GM19043 (cell line): ENCODE data around the gene FGFRL1.
"Not testable (repeated sequence)": the region's sequence is repeated elsewhere in the genome, so short reads cannot be mapped to it uniquely, and the experiment has no call there.

Experiments used
- ATAC-seq: cut with Tn5 transposase; IDR thresholded peaks from one replicate; pipeline ENCODE4 v1.9.1; 2021; ENCODE audit warnings: low read depth; ENCODE audit not compliant: unreplicated experiment

FGFRL1 gene

DNA sequence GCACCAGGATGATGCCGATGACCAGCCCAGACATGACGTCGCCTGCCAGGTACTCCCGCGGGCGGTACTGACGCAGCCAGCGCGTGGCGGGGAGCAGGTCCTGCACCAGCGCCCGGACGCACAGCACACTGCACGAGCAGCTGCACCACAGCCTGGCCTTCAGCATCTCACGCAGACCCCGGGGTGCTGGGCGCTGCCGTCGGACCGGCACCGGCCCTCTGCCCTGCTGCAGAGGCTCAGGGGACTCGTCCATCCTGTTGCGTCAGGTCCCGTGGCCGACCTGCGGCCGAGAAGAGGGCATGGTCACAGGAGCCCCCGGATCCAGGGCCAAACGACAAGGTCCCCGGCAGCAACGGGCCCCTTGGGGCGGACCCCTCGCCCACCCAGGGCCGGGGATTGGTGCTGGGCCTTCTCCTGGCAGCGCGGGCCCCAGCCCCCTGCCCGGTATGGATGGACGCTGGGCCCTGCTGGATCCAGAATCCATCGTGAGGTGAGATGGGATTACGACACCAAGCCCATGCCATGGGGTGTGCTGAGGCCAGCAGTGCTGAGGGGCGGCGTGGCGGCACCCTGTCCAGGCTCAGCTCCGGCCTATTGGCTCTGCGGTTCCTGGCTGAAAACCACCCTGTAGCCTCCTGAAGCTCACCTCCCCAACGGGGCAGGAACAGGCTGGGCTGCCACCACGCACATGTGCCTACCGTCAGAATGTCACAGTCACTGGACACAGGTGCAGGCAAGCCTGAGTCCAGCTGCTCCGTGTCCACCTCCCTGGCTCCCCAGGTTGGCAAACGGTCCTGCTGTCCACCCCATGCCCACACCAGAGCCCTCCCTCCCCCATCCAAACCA lies 19.8 kb upstream of the FGFRL1 start:
- ATAC-seq: no peak

DNA sequence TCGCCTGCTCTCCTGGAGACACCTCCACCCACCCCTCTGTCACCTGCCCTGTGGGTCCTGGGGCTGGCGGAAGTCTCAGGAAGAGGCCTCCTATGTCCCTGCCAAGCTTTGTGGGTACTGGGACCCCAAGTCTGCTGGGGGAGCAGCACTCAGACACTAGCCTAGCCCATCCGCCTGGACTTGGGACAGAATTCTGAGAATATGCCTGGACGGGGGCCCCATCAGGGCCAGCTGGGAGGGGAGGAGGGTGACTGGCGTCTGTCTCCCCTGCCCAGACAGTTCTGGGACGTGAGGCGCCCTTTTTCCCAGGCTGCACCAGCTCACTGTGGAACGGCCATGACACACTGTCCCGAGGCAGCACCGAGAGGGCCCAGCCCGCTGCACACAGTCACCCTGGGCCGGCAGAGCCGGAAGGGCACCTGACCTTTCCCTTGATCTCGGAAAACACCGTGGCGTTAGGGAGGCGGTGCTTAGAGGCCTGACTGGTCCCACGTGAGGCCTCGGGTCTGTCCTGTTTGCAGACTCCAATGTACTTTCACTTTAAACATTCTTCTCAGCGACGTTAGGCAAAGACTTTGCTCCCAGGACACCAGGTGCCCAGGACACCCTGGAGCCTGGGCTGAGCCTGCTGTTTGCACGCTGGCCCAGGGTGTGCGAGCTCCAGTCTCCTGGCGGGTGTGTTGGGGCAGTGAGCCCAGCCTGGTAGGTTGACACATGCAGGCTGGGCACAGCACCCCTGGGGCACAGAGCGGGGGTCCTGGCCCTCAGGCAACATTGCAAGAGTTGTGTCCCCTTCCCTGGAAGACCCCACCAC lies 18.9 kb upstream of the FGFRL1 start:
- no peak for ATAC-seq

DNA sequence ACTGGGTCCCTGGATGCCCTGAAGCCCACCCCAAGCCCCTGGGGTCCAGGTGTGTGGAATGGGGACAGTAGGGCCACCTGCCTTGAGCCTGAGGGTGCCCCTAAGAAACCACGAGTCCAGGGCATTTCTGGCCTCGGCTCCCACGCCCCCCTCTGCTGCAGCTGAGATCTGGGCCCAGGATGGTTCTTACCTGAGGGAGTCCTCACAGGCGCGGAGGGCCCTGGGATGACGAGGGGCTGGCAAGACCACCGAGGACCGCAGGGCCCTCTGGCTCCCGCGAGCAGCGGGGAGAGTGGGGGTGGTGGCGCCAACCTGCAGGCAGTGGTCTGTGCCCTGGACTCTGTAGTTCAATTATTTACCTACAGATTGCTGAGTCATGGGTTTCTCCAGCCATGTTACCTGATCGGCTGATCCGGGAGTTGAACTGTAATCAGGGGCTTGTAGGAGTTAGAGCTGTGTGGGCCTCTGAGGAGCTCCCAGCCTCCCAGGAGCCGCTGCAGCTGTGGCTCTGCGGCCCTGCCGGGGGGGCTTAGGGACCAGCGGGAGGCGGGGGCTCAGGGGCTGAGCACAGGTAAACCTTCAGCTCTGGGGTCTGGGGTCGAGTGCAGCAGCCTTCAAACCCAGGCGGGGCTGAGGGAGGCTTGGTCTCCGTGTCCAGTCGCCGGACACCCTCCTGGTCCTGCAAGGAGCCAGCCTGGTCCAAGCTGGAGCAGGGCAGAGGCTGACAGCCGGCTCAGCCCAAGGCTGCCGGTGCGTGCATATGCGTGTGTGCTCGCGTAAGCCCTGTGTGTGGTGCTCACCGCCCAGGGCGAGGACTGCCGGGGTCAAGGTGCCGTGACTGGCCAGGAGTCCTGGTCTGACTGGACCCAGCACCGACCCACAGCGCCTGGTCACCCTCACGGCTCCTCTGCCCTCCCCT lies 18.1 kb upstream of the FGFRL1 start, which contains the start of gene SLC26A1:
Gene SLC26A1, minus strand, starts transcription at position 294 of the 919 bp plus-strand sequence. CDS start 1,701 bp downstream, outside the sequence.
- ATAC-seq: no peak

DNA sequence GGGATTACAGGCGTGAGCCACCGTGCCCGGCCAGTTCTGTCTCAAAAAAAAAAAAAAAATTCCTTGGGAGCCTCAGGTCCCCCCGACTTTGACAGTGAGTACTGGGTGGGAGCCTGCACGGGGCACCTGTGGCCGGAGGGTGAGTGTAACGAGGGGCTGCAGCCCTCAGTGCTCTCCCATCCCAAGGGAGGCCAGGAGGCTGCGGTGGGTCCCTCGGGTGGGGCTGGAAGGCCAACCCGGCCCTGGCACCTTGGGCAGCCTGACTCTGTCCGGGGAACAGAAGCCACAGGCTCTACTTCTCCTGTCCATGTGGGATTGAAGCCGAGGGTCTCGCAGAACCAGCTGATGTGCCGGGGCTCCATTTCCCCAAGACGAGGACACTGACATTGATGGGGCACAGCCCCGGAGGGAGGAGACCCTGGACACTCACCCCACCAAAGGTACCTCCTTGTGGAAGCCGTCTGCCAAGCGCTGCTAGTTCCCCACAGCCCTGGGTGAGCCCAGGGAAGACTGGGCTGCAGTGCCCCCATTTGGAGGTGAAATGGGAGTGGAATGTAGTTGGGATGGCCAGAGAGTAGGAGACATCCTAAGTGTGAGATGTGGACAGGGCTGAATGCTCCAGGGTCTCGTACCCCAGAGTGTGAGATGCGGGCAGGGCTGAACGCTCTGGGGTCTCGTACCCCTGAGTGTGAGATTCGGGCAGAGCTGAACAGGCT lies 16.0 kb upstream of the FGFRL1 start:
- no peak for ATAC-seq

DNA sequence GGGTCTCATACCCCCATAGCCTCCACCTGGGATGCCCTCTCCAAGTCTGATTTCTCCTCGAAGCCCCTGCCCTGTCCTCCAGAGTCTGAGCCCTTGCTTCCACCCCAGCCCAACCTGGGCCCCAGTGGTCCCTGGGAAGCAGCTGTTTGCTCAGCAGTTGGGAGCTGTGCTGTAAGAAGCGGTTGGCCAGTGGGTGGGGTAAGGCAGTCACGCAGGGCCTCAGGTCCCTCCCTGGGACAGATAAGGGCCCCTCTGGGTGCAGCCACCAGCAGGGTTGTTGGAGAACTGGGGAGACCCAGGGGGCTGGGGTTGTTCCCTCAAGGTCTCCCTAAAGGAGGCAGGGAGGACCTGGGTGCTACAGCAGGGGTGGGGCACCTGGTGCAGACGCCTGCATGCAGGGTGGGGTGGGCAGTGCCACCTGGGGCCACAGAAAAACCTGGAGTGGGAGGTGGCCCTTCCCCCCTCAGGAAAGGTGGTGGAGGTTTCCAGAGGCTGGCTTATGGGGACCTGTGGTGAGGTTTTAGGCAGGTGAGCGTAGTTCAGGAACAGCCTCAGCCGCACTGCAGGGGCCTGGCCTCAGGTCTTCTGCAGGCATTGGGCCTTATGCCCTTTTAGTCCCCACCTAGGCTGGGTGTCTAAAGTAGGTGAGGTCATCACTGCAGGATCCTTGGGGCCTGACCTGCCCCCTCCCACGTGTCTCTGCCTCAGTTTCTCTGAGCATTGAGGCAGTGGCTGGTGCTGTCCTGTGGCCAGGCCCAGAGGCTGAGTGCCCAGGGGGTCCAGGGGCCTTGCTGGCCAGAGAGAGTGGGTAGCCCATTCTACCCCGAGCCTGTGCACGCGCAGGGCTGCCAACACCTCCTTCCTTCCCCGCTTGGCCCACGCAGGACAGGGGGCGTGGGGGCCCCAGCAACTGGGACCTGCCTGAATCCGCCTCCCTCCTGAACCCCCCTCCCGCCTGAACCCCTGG lies 15.1 kb upstream of the FGFRL1 start:
- no peak for ATAC-seq

DNA sequence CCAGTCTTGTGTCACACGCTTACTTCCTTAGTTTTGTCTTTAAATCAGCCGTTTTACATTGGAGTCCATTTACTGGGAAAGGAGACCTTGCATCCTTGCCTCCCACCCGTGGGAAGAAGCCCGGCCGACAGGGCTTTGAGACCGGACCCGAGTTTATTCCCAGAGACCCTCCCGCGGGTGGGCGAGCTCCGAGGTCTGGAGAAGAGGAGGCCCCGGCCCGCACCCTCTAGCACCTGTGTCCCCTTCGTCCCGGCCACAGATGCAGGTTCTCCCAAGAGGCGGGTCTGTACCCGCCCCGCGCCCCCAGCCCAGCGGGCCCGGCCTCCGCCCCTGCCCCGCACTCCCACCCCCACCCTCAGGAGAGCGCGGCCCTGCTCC lies 14.4 kb upstream of the FGFRL1 start:
- ATAC-seq: no peak

DNA sequence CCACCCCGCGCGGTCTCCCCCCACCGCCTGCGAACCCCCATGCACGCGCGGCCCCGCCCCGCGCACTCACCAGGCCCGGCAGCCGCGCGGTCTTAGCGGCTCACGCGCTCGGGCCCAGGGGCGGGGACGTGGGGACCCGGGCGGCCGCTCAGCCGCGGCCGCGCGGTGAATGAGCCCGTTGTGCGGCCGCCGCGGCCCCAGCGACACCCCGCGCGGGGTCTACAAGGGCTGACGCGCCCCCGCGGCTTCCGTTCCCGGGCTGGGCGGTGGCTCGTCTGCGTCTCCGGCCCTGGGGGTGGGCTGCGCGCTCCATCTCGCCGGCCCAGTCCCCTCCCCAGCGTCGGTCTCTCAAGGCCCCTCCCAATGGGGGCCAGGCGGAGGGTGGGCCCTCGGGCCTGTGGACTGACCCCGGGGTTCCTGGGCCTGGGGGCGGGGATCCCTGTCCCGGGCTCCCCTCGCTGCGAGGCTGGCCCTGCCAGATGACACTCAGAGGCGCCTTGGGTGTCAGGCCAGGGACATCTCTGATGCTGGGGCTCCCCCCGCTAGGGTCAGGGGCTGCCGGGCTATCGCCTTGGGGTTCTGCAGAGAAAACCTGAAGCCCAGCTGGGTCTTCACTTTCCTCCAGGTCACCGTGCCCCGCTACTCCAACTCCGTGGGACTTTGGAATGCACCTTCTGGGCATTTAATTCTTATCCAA lies 13.9 kb upstream of the FGFRL1 start:
- no peak for ATAC-seq

DNA sequence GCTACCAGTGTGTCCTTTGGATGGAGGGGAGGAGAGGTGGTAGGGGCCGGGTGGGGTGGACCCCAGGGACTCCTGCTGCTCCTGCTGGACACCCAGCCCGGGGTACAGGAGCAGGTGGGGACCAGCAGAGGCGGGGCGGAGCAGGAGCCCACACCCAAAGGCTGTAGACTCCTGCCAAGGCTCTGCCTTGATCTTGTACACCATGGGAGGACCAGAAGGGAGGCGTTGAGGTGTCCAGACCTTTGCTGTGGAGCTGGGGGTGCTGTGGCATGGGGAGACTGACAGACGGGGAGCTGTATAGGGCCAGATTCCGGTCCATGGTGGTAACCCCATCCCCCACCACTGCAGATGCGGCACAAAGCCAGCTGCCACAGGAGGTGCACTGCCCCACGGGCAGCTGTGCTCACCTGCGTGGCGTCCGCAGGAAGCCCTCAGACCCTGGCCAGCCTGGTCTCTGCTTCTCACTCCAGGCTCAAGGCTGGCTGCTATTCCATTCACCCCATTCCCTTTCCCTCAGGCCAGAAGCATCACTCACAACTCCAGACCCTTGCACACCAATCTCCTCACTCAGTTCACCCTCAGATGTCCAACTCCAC lies 13.2 kb upstream of the FGFRL1 start:
- ATAC-seq: no peak

DNA sequence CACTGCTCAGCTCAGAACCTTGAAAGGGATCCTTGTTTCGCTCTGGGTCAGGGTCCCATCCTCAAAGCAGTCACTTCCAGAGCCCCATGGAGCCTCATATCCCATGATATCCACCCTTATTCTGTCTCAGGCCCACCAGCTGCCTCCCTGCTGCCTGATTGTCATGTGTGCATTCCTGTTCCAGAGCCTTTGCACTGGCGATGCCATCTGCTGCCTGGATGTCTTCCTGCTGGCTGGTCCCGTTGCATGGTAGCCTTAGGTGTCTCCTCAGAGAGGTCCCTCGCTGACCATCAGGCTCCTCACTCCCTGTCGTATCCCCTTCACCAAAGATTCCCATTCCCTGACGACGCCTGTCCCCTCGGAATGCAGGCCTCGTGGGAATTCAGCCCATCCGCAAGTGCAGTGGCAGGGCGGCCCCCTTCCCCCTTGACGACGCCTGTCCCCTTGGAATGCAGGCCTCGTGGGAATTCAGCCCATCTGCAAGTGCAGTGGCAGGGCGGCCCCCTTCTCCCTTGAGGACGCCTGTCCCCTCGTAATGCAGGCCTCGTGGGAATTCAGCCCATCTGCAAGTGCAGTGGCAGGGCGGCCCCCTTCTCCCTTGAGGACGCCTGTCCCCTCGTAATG lies 12.1 kb upstream of the FGFRL1 start:
- ATAC-seq: not testable (repeated sequence)

DNA sequence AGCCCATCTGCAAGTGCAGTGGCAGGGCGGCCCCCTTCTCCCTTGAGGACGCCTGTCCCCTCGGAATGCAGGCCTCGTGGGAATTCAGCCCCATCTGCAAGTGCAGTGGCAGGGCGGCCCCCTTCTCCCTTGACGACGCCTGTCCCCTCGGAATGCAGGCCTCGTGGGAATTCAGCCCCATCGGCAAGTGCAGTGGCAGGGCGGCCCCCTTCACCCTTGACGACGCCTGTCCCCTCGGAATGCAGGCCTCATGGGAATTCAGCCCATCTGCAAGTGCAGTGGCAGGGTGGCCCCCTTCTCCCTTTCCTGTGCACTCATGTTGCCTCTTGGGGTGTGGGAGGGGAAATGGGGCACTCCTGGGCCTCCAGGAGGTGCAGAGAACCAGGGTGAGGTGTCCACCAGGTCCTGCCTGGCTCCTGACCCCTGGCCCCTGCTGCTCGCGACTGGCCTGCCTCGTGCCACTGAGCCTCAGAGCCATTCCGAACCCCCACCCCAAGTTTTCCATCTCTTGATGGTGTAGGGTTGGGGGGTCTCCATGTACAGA lies 11.5 kb upstream of the FGFRL1 start:
- no peak for ATAC-seq

DNA sequence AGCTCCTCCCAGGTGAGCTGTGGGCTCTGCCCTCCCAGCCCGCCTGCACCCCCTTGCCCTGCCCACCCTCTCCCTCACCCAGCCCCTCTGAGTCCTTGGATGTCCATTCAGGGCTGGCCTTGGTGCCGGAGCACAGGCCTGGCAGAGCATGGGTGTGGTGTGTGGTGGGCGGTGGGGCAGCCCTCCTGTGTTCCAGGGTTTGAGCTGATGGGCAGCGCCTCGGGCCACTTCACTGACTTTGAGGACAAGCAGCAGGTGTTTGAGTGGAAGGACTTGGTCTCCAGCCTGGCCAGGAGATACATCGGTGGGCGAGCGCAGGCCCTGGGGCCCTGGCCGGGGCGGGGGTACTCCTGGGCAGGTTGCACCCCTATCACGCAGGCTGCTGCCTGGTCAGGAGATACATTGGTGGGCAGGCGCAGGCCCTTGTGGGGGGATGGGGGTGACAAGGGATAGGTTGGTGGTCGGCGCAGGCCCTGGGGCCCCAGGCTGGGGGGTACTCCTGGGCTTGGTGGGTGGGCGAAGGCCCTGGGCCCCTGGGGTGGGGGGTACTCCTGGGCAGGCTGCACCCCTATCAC lies 10.7 kb upstream of the FGFRL1 start:
- no peak for ATAC-seq

DNA sequence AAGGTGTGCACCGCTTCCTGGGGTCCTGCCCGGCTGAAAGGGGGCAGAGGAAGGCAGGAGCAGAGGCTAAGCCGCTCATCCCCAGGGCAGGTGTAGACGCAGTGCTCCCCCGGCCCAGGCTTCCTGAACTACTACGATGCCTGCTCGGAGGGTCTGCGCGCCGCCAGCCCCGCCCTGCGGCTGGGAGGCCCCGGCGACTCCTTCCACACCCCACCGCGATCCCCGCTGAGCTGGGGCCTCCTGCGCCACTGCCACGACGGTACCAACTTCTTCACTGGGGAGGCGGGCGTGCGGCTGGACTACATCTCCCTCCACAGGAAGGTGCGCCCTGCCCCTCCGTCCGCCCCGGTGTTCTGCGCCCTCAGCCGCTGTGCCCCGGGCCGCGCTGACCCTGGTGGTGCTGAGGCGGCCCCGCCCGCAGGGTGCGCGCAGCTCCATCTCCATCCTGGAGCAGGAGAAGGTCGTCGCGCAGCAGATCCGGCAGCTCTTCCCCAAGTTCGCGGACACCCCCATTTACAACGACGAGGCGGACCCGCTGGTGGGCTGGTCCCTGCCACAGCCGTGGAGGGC lies 9.8 kb upstream of the FGFRL1 start:
- ATAC-seq: no peak

DNA sequence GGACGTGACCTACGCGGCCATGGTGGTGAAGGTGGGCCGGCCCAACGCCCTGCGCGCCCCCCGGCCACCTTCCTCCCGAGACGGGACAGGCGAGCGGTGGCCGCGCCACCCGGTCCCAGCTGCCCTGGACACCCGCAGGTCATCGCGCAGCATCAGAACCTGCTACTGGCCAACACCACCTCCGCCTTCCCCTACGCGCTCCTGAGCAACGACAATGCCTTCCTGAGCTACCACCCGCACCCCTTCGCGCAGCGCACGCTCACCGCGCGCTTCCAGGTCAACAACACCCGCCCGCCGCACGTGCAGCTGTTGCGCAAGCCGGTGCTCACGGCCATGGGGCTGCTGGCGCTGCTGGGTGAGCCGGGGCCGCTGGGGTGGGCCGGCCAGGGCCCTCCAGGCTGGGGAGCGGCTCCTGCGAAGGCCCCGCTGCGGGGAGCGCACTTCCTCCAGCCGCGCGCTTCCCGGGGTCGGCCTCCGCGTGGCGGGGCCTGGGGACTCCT lies 9.2 kb upstream of the FGFRL1 start:
- ATAC-seq: no peak

DNA sequence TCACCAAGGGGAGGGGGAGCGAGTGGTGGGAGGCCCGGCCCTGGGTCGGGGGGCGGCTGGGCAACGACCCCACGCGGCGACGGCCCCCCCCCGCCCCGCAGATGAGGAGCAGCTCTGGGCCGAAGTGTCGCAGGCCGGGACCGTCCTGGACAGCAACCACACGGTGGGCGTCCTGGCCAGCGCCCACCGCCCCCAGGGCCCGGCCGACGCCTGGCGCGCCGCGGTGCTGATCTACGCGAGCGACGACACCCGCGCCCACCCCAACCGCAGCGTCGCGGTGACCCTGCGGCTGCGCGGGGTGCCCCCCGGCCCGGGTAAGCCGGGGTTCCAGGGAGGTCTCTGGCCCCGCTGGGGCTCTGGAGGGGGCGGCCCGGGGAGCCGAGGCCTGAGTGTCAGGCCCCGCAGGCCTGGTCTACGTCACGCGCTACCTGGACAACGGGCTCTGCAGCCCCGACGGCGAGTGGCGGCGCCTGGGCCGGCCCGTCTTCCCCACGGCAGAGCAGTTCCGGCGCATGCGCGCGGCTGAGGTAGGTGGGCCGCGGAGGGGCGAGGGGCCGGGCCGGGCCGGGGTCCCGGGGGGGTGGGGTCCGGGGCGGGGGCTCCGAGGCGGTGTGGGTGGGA lies 8.7 kb upstream of the FGFRL1 start:
- ATAC-seq: no peak

DNA sequence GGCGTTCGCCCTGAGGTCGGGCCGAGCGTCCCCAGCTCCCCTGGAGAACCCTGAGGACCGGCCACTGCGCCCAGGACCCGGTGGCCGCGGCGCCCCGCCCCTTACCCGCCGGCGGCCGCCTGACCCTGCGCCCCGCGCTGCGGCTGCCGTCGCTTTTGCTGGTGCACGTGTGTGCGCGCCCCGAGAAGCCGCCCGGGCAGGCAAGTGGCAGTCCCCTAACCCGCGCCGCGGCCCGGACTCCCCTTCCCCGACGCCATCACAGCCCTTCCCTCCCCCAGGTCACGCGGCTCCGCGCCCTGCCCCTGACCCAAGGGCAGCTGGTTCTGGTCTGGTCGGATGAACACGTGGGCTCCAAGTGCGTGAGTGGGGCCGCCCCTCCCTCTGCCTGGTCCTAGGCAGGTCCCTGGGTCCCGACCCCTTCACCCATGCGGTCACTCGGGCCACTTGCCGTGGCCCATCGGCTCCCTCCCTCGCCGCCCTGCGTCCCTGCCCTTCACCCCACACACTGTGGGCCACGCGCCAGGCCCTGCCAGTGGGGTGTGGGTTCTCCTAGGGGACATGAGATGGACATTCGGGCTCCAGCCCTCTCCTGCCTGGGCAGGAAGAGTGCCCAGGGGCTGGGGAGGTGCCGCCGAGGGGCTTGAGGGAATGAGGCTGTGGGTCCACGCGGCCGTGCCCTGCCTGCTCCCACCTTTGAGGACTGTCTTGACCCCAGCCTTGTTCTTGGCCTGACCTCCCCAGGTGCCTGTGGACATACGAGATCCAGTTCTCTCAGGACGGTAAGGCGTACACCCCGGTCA lies 8.0 kb upstream of the FGFRL1 start:
- no peak for ATAC-seq
